Large intestine (tissue), 3 donors: Measurements from ENCODE around the gene PCNP. TPM values are rescaled to one million over a fixed set of nuclear protein-coding genes. Genes with fewer than 3 reads are reported as not detected.

ENCODE experiments used
- DNase-seq, 2 donors: peaks; one replicate each; pipeline versions ENCODE4 v3.0.0 to v3.0.0-alpha.2; 2013
- H3K27ac ChIP-seq: one replicate; pipeline ENCODE4 v1.5.1; 2013; ENCODE audit warnings: low read length
- H3K27me3 ChIP-seq: 2 replicates; pipeline ENCODE4 v1.6.1; 2013; ENCODE audit warnings: low read length; ENCODE audit not compliant: control insufficient read depth, insufficient read depth
- H3K36me3 ChIP-seq: 2 replicates; pipeline ENCODE4 v1.6.1; 2013; ENCODE audit warnings: low read length; ENCODE audit not compliant: control insufficient read depth, insufficient read depth
- H3K4me1 ChIP-seq: one replicate; pipeline ENCODE4 v1.6.1; 2013; ENCODE audit warnings: low read length; ENCODE audit not compliant: control insufficient read depth, insufficient read depth
- H3K4me3 ChIP-seq: one replicate; pipeline ENCODE4 v1.5.1; 2013; ENCODE audit warnings: low read length
- H3K9me3 ChIP-seq: one replicate; pipeline ENCODE4 v1.6.1; 2013; ENCODE audit warnings: mild to moderate bottlenecking, low read depth, low read length, moderate library complexity; ENCODE audit not compliant: control insufficient read depth
- whole genome bisulfite sequencing: methylation state at CpG from one replicate; pipeline ENCODE4 v1.1.5; 2013; ENCODE audit warnings: low lambda C conversion rate; ENCODE audit not compliant: insufficient coverage; 5-methylcytosine and 5-hydroxymethylcytosine counted together
- polyA plus RNA-seq: library from polyadenylated mRNA; unstranded; fragments of 120-200 nt; gene quantifications from one replicate; pipeline ENCODE4 v1.2.1, GENCODE V29; 2013

Gene PCNP
- polyA plus RNA-seq, 1 donor, result 118 TPM

- no peaks in the 10 kb centered on the region for H3K4me1 ChIP-seq
- WGBS, result no CpG with 5 or more reads among the region's 3 CpGs
- H3K27me3 ChIP-seq, result no peaks in the 10 kb centered on the region
- DNase-seq, result no peak
- no peak overlapping the region for H3K4me3 ChIP-seq
- H3K9me3 ChIP-seq, result peaks cover 7% of the 10 kb centered on the region
- no peaks in the 10 kb centered on the region for H3K36me3 ChIP-seq
- H3K27ac ChIP-seq, result no peak overlapping the region
Observed at GRCh38 chr3:101556064-101556463, 17.9 kb upstream of the PCNP start.

- Histone ChIP-seq H3K27ac (peak within 1 kb of the TSS; percentile 87), H3K27me3 (no peaks in the 10 kb centered on the region), H3K36me3 (peaks cover 13% of the 10 kb centered on the region), H3K9me3 (no peaks in the 10 kb centered on the region), H3K4me3 (peak within 1 kb of the TSS; percentile 74), H3K4me1 (peaks cover 5% of the 10 kb centered on the region)
- WGBS, result 0% methylated on average over 3 of the region's 35 CpGs
- peak; percentile 94 to 96 for DNase-seq
Observed at GRCh38 chr3:101561630-101562328, 12.2 kb upstream of the PCNP start, which contains the start of gene TRMT10C. TRMT10C (plus strand) TSS chr3:101561868; CDS start chr3:101564782, 2,914 bp downstream.

GRCh38 chr3:101567528-101568317 lies 6.3 kb upstream of the PCNP start:
- H3K4me1 ChIP-seq, result peaks cover 5% of the 10 kb centered on the region
- no peak overlapping the region for H3K27ac ChIP-seq
- H3K27me3 ChIP-seq, result no peaks in the 10 kb centered on the region
- no peak for DNase-seq
- WGBS, result 93% methylated on average over 3 of the region's 6 CpGs
- H3K4me3 ChIP-seq, result no peak overlapping the region
- H3K9me3 ChIP-seq, result no peaks in the 10 kb centered on the region
- H3K36me3 ChIP-seq, result peaks cover 19% of the 10 kb centered on the region

GRCh38 chr3:101571028-101571895 lies 2.7 kb upstream of the PCNP start:
- no peaks in the 10 kb centered on the region for H3K27me3 ChIP-seq
- H3K4me1 ChIP-seq, result peaks cover 8% of the 10 kb centered on the region
- DNase-seq, result no peak
- peaks cover 11% of the 10 kb centered on the region for H3K36me3 ChIP-seq
- H3K27ac ChIP-seq, result no peak overlapping the region
- no peak overlapping the region for H3K4me3 ChIP-seq
- no peaks in the 10 kb centered on the region for H3K9me3 ChIP-seq
- 73% methylated on average over 2 of the region's 9 CpGs for WGBS

- Histone ChIP-seq H3K9me3 (peaks cover 3% of the 10 kb centered on the region), H3K4me1 (peaks cover 8% of the 10 kb centered on the region), H3K27ac (peak overlapping the region; percentile 98), H3K27me3 (no peaks in the 10 kb centered on the region), H3K36me3 (peaks cover 13% of the 10 kb centered on the region), H3K4me3 (peak overlapping the region; percentile 96)
- WGBS, result no CpG with 5 or more reads among the region's 41 CpGs
- DNase-seq, result peak in 1 of 2 donors; percentile 26
Observed at GRCh38 chr3:101574388-101575112, 570 bp downstream of the PCNP start.

- DNase-seq, result no peak
- peaks cover 8% of the 10 kb centered on the region for H3K4me1 ChIP-seq
- peaks cover 19% of the 10 kb centered on the region for H3K36me3 ChIP-seq
- peaks cover 3% of the 10 kb centered on the region for H3K9me3 ChIP-seq
- no peak overlapping the region for H3K27ac ChIP-seq
- WGBS, result 100% methylated on average over 1 of the region's 6 CpGs
- no peaks in the 10 kb centered on the region for H3K27me3 ChIP-seq
- H3K4me3 ChIP-seq, result no peak overlapping the region
Observed at GRCh38 chr3:101577286-101577685, 3.3 kb downstream of the PCNP start.

GRCh38 chr3:101588616-101589015 lies 14.6 kb downstream of the PCNP start:
- Histone ChIP-seq H3K27ac (no peak overlapping the region), H3K4me3 (no peak overlapping the region), H3K27me3 (no peaks in the 10 kb centered on the region), H3K4me1 (no peaks in the 10 kb centered on the region), H3K36me3 (peaks cover 38% of the 10 kb centered on the region), H3K9me3 (no peaks in the 10 kb centered on the region)
- no peak for DNase-seq
- WGBS, result no CpG with 5 or more reads among the region's 1 CpG

GRCh38 chr3:101591071-101591470 lies 17.1 kb downstream of the PCNP start:
- no CpG with 5 or more reads among the region's 3 CpGs for WGBS
- no peak for DNase-seq
- H3K9me3 ChIP-seq, result no peaks in the 10 kb centered on the region
- peaks cover 27% of the 10 kb centered on the region for H3K36me3 ChIP-seq
- H3K4me3 ChIP-seq, result no peak overlapping the region
- H3K27me3 ChIP-seq, result no peaks in the 10 kb centered on the region
- no peaks in the 10 kb centered on the region for H3K4me1 ChIP-seq
- H3K27ac ChIP-seq, result no peak overlapping the region

GRCh38 chr3:101602731-101603130 lies 28.8 kb downstream of the PCNP start:
- 100% methylated on average over 1 of the region's 3 CpGs for WGBS
- no peaks in the 10 kb centered on the region for H3K36me3 ChIP-seq

More at GRCh38 chr3:101602731-101603130, 28.8 kb downstream of the PCNP start:
- H3K27ac ChIP-seq, result no peak overlapping the region
- no peaks in the 10 kb centered on the region for H3K27me3 ChIP-seq
- H3K4me1 ChIP-seq, result no peaks in the 10 kb centered on the region
- peaks cover 4% of the 10 kb centered on the region for H3K9me3 ChIP-seq
- DNase-seq, result no peak
- no peak overlapping the region for H3K4me3 ChIP-seq
